AG09309 (cell line): ENCODE measurements around the gene ABLIM1.

Experiments
- DNase-seq: peaks from one replicate; pipeline ENCODE4 v3.0.0-alpha.2; 2010; ENCODE audit warnings: low read depth
- H3K4me3 ChIP-seq: 2 replicates; pipeline ENCODE4 v1.5.1; 2011; ENCODE audit warnings: mild to moderate bottlenecking, low read depth, low read length, moderate library complexity; ENCODE audit not compliant: control insufficient read depth
- TF ChIP-seq, protein P1 (sequence below): IDR thresholded peaks from 2 replicates; pipeline ENCODE4 v1.5.1; 2011; ENCODE audit warnings: mild to moderate bottlenecking, low read depth, low read length, inconsistent platforms; ENCODE audit not compliant: insufficient read depth, control insufficient read depth; ENCODE audit errors: missing control alignments

ABLIM1 gene

GRCh38 chr10:114388275-114388674 is 269.8 kb downstream of the ABLIM1 start:
- H3K4me3 ChIP-seq: no peak overlapping the region
- no peak for DNase-seq
- TF ChIP-seq, protein P1, sequence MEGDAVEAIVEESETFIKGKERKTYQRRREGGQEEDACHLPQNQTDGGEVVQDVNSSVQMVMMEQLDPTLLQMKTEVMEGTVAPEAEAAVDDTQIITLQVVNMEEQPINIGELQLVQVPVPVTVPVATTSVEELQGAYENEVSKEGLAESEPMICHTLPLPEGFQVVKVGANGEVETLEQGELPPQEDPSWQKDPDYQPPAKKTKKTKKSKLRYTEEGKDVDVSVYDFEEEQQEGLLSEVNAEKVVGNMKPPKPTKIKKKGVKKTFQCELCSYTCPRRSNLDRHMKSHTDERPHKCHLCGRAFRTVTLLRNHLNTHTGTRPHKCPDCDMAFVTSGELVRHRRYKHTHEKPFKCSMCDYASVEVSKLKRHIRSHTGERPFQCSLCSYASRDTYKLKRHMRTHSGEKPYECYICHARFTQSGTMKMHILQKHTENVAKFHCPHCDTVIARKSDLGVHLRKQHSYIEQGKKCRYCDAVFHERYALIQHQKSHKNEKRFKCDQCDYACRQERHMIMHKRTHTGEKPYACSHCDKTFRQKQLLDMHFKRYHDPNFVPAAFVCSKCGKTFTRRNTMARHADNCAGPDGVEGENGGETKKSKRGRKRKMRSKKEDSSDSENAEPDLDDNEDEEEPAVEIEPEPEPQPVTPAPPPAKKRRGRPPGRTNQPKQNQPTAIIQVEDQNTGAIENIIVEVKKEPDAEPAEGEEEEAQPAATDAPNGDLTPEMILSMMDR: no peak

DNA sequence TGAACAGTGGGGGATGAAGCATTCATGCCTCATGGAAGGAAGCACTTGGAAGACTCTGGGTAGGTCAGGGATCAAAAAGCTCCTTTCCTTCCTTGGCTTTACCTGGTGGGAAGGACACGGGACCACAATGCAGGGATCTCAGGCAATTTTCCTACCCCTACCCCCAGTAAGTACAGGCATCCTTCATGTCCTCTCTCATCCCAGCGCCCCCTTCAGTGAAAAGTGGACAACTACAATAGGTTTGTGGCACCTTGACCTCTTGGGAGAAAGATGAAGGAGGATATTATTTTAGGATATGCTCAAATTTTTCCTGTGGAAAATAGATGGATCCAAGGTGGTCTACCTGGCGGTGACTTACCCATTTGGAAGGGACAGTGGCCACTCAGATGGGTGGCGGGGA is 270.3 kb downstream of the ABLIM1 start:
- H3K4me3 ChIP-seq: no peak overlapping the region
- no peak for DNase-seq
- TF ChIP-seq, protein P1: no peak

DNA sequence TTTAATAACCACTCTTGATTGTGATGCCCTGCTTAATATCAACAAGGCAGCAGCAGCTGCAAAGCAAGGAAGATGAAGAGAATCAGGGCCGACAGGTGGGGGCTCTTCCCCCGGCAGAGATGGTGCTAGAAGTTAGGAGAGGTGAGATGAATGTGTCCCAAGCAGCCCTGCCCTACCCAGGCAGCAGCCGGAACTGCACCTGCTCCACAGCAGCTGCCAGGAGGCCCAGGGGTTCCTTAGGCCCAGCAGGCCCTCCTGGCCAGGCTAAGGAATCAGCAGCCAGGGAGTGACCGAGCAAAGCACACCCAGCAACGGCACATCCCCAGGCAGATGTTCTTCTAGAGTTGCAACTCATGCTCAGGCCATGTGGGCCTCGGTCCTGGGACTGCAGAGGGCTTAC is 271.6 kb downstream of the ABLIM1 start:
- no peak for DNase-seq
- TF ChIP-seq, protein P1: no peak

GRCh38 chr10:114385557-114385956 is 272.5 kb downstream of the ABLIM1 start:
- H3K4me3 ChIP-seq: no peak overlapping the region
- DNase-seq: no peak
- TF ChIP-seq, protein P1: no peak

More for the DNA sequence above, 271.6 kb downstream of the ABLIM1 start:
- H3K4me3 ChIP-seq: no peak overlapping the region

GRCh38 chr10:114384601-114385000 is 273.5 kb downstream of the ABLIM1 start:
- TF ChIP-seq, protein P1: no peak
- DNase-seq: no peak
- H3K4me3 ChIP-seq: no peak overlapping the region

DNA sequence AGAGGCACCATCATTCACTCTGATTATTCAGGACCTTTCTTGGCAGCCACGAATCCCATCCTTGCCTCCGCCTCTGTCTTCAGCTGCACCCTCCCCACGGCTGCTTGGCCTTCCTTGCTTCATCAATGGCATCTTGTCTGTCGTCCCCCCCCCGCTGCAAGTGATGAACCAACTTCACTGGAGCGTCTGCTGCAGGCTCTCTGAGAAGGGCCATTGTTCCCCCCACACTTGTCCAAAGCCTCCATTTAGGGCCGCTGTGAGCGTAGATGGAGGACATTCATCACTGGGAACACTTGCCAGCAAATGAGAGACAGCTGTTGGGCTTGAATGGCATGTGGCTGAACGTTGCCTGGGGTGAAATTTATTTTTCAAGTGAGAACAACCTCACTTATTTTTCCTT is 273.9 kb downstream of the ABLIM1 start:
- TF ChIP-seq, protein P1: no peak
- DNase-seq: no peak
- no peak overlapping the region for H3K4me3 ChIP-seq
